A549 (cell line): ENCODE data around the gene HEXIM2.

Source experiments
- CBX8 ChIP-seq: fragments of 200-600 bp; sonication (generic); IDR thresholded peaks from 2 replicates; pipeline ENCODE4 v1.6.1; 2016
- FOSL2 ChIP-seq, 2 experiments: fragments of 450-650 bp in 1 of 2; fragments of >200 bp in 1 of 2; sonication (Bioruptor Twin) in 1 of 2; formaldehyde crosslinking; IDR thresholded peaks; 2 replicates each; pipeline versions ENCODE4 v1.5.0 to v1.6.1; 2016 to 2020; ENCODE audit warnings: mild to moderate bottlenecking in 1 of 2, moderate library complexity in 1 of 2
- NR3C1 ChIP-seq: fragments of >200 bp; sonication (Bioruptor Twin); formaldehyde crosslinking; IDR thresholded peaks from 3 replicates; pipeline ENCODE4 v1.6.1; 2017
- PHF8 ChIP-seq: fragments of 200-600 bp; sonication (generic); IDR thresholded peaks from 2 replicates; pipeline ENCODE4 v1.6.1; 2016; ENCODE audit warnings: low read depth, mild to moderate bottlenecking, antibody characterized with exemption, moderate library complexity, borderline replicate concordance
- RFX5 ChIP-seq: fragments of 450-650 bp; IDR thresholded peaks from 2 replicates; pipeline ENCODE4 v1.7.1; 2014; ENCODE audit warnings: antibody characterized with exemption, mild to moderate bottlenecking, moderate library complexity
- TF ChIP-seq, protein P1 (sequence below): fragments of >200 bp; sonication (Bioruptor Twin); formaldehyde crosslinking; IDR thresholded peaks from 3 replicates; pipeline ENCODE4 v1.5.1; 2016

DNA sequence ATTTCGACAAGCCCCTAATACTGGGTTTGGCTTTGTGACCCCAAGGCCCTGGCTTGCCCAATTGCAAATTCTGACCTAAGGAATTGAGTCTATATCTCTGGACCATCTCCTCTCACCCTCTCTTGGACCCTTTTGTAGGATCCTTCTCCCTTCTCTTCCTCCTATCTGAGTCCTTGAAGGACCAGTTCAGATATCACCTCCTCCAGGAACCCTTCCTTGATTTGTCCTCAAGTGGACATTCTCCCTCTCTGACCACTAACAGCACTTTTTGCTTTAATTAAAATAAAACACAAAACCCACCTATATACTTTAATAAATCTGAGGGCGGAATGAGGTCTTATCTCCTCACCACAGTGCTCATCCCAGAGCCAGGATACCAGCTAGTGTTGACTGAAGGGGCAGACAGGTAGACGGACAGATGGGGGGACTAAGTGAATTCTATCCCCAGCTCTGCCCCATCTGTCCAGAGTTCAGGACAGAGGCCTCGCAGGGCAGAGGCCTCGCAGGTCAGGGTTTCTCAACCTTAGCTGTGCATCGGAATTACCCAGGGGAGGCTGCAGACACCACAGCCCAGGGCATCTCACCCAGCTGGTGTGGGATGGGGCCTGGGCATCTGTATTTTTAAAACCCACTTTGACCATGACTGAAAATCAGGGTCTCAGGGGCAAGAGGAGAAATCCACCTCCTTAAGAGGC, 38.5 kb upstream of the HEXIM2 start:
- TF ChIP-seq, protein P1, sequence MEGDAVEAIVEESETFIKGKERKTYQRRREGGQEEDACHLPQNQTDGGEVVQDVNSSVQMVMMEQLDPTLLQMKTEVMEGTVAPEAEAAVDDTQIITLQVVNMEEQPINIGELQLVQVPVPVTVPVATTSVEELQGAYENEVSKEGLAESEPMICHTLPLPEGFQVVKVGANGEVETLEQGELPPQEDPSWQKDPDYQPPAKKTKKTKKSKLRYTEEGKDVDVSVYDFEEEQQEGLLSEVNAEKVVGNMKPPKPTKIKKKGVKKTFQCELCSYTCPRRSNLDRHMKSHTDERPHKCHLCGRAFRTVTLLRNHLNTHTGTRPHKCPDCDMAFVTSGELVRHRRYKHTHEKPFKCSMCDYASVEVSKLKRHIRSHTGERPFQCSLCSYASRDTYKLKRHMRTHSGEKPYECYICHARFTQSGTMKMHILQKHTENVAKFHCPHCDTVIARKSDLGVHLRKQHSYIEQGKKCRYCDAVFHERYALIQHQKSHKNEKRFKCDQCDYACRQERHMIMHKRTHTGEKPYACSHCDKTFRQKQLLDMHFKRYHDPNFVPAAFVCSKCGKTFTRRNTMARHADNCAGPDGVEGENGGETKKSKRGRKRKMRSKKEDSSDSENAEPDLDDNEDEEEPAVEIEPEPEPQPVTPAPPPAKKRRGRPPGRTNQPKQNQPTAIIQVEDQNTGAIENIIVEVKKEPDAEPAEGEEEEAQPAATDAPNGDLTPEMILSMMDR, result no peak
- TF ChIP-seq FOSL2 (IDR thresholded peaks at IDR 0.05) (no peak), FOSL2 (CRISPR knock-in tag; IDR thresholded peaks at IDR 0.05) (no peak), CBX8 (no peak), NR3C1 (no peak), RFX5 (no peak), PHF8 (no peak)
